GM12801 (cell line): ENCODE measurements around the gene PLCXD1.

Experiments
- TF ChIP-seq, protein P1 (sequence below): IDR thresholded peaks from one replicate; pipeline ENCODE4 v1.5.1; 2011; ENCODE audit warnings: control low read depth; ENCODE audit not compliant: insufficient read length; ENCODE audit errors: extremely low read depth

Gene PLCXD1

DNA sequence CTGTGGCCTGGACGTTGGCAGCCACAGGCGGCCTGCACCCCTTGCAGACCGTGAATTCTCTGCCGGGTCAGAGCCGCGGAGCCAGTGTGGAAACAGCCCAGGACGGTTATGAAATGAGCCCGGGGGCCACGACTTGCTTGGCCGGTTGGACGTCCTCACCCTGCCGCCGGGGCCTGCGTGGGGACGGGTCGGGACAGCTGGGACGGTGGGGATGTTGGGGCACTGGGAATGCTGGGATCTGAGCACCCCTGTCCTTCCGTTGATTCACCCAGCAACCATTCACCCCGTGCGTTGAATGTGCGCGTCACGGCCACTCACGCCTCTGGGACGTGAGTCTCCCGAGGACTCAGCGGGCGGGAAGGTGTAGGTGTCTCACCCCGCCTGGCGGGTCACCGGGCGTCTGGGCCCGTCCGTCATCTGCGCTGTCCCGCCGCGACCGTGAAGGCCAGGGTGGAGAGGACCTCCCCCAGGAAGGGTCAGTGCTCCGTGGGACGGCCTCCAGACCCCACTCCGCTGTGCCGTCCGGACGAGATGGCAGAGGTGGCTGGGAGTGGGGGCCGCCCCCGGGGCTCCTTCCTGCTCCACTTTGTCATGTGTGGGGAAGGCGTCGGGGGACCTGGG, 4.5 kb upstream of the PLCXD1 start:
- TF ChIP-seq, protein P1, sequence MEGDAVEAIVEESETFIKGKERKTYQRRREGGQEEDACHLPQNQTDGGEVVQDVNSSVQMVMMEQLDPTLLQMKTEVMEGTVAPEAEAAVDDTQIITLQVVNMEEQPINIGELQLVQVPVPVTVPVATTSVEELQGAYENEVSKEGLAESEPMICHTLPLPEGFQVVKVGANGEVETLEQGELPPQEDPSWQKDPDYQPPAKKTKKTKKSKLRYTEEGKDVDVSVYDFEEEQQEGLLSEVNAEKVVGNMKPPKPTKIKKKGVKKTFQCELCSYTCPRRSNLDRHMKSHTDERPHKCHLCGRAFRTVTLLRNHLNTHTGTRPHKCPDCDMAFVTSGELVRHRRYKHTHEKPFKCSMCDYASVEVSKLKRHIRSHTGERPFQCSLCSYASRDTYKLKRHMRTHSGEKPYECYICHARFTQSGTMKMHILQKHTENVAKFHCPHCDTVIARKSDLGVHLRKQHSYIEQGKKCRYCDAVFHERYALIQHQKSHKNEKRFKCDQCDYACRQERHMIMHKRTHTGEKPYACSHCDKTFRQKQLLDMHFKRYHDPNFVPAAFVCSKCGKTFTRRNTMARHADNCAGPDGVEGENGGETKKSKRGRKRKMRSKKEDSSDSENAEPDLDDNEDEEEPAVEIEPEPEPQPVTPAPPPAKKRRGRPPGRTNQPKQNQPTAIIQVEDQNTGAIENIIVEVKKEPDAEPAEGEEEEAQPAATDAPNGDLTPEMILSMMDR, result no peak

DNA sequence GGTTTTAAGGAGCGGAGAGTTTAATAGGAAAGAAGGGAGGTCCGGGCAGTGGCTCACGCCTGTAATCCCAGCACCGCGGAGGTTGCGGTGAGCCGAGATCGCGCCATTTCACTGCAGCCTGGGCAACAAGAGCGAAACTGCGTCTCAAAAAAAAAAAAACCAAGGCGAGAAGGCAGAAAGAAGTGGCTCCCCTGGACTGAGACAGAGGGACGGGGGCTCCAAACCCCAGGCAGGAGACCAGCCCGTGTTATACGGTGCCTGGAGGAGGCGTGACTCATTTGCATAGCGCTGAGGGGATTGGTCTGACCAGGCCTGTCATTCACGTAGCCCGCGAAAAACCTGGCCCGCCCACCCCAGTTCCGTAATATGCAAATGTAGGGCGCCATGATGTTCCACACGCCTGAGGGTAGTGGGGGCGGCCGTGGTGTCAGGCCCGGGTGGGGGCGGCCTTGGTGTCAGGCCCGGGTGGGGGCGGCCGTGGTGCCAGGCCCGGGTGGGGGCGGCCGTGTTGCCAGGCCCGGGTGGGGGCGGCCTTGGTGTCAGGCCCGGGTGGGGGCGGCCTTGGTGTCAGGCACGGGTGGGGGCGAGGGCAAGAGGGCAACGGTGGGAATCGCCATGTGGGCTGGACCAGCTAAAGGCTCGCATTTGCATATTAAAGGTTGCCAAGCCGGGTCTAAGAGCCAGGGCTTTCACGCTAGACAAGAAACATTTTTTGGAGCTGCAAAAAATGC, 2.1 kb downstream of the PLCXD1 start:
- TF ChIP-seq, protein P1, result no peak

DNA sequence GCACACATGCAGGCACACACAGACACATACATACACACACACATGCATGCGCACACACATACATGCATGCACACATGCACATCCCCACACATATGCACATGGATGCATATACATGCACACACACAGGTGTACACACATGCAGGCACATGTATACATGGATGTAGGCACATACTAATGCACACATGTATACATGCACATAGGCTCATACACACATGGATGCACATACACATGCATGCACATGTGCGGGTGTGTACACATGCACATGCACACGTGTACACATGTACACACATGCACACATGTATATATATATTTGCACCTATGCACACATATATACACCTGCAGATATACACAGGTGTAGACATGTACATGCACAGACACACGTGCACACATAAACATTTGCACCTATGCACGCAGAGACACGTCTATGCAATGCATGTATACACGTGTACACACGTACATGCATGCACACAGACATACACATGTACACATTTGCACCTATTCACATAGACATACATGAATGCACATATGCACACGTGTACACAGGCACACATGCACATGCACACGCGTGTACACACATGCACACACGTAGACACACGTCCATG, 4.0 kb downstream of the PLCXD1 start:
- TF ChIP-seq, protein P1, result no peak

DNA sequence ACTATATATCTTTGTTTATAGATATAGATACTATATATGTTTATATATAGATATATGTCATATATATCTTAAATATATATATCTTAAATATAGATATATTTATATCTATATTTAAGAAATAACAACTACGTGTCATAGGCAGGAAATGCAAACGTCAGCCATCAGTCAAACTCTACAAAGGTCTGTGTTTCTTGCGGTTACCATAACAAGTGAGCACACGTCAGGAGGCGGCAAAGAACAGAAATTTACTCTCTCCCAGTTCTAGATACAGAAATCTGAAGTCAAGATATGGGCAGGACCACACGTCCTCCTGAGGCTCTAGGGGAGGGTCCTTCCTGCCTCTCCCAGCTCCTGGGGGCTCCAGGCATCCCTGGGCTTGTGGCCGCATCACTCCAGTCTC, 6.5 kb downstream of the PLCXD1 start:
- TF ChIP-seq, protein P1, result no peak

DNA sequence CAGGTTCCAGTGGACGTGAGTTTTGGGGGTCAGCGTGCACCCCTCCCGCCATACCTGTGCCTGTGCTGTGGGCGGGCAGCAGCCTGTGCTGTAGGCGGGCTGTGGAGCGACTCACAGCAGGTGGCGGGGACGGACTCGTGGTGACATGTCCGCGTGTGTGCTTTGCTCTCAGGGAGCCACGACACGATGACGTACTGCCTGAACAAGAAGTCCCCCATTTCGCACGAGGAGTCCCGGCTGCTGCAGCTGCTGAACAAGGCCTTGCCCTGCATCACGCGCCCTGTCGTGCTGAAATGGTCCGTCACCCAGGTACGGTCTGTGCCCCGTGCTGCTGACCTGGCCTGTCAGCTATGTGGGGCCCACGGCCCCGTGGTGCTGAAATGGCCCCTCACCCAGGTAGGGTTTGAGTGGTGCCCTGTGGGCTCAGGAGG, 7.4 kb downstream of the PLCXD1 start:
- TF ChIP-seq, protein P1, result no peak

DNA sequence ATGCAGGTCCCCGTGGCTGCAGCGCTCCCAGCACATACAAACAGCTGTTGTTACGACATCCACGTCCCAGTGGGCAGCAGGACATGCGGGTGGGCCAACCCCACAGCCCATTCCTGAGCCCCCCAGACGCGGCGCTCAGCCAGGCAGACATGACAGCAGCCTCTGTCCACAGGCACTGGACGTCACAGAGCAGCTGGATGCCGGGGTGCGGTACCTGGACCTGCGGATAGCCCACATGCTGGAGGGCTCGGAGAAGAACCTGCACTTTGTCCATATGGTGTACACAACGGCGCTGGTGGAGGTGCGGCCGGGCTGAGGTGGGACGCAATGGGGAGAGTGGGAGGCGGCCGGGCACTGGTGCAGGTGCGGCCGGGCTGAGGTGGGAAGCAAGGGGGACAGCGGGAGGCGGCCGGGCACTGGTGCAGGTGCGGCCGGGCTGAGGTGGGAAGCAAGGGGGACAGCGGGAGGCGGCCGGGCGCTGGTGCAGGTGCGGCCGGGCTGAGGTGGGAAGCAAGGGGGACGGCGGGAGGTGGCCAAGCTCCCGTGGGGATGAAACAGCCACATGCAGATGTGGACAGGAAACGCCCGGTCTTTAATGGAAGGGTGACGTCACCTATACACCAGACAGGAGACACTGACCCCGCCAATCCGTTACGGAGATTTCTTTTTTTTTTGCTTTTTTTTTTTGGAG, 9.4 kb downstream of the PLCXD1 start:
- TF ChIP-seq, protein P1, result no peak

DNA sequence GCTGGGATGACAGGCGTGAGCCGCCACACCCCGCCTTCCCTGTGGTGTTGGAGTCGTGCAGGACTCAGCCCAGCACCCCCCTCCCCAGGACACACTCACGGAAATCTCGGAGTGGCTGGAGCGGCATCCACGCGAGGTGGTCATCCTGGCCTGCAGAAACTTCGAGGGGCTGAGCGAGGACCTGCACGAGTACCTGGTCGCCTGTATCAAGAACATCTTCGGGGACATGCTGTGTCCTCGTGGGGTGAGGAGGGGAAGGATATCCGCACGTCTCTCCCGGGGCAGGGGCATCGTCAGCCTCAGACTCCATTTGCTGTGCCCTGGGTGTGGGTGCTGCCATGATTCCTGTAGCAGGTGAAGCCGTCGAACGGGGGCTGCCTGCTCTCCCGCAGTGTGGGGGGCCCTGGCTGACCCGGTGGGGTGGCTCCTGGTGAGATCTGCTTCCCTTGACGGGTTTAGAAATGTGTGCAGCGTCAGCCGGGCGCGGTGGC, 10.3 kb downstream of the PLCXD1 start:
- TF ChIP-seq, protein P1, result no peak
